Fibroblast of pulmonary artery (primary cell): ENCODE measurements around the gene HYAL2.

Experiments used
- DNase-seq: peaks from one replicate; pipeline ENCODE4 v3.0.0-alpha.2; 2010; ENCODE audit warnings: low read depth
- H3K4me3 ChIP-seq: replicated peaks from 2 replicates; pipeline ENCODE4 v1.5.1; 2011; ENCODE audit warnings: low read depth, mild to moderate bottlenecking, control low read depth, low read length, moderate library complexity
- CTCF ChIP-seq: IDR thresholded peaks from 2 replicates; pipeline ENCODE4 v1.5.1; 2011; ENCODE audit warnings: mild to moderate bottlenecking, control low read depth, low read length, inconsistent platforms; ENCODE audit errors: missing control alignments

Gene HYAL2

GRCh38 chr3:50322386-50323091 lies at the start of gene HYAL2:
HYAL2 (minus strand) TSS chr3:50322745; CDS start chr3:50320489, 2,256 bp downstream.
- peak; percentile 62 for DNase-seq

GRCh38 chr3:50371133-50371685 lies 48.7 kb upstream of the HYAL2 start:
- H3K4me3 ChIP-seq: no peak overlapping the region
- peak; percentile 23 for DNase-seq
- TF ChIP-seq CTCF: no peak

More at GRCh38 chr3:50322386-50323091, at the start of gene HYAL2:
- no peak for TF ChIP-seq CTCF
- peak within 1 kb of the TSS; percentile 79 for H3K4me3 ChIP-seq

GRCh38 chr3:50370594-50370993 lies 48.0 kb upstream of the HYAL2 start:
- peak; percentile 54 for DNase-seq
- H3K4me3 ChIP-seq: no peak overlapping the region
- TF ChIP-seq CTCF: peak; percentile 15

- DNase-seq: no peak
- TF ChIP-seq CTCF: no peak
These were observed 46.6 kb upstream of the HYAL2 start for GRCh38 chr3:50369012-50369670.

GRCh38 chr3:50365842-50366220 lies 43.3 kb upstream of the HYAL2 start:
- DNase-seq: no peak
- H3K4me3 ChIP-seq: no peak overlapping the region
- TF ChIP-seq CTCF: no peak

More at GRCh38 chr3:50369012-50369670, 46.6 kb upstream of the HYAL2 start:
- no peak overlapping the region for H3K4me3 ChIP-seq

GRCh38 chr3:50365080-50365841 lies 42.7 kb upstream of the HYAL2 start:
- DNase-seq: peak; percentile 67
- H3K4me3 ChIP-seq: peak overlapping the region; percentile 49
- no peak for TF ChIP-seq CTCF
